ENCODE measurements around the gene MAB21L4. TPM values are rescaled to one million over a fixed set of nuclear protein-coding genes. Genes with fewer than 3 reads are reported as not detected.
A peak's percentile ranks its signal among the peaks of the same experiment; 100 is the strongest.

Gene MAB21L4
- total and polyA plus RNA-seq, 2 experiments from 2014 or later = not detected

- Histone ChIP-seq H4K20me1 (ENCODE audit: insufficient read depth) (no peaks in the 10 kb centered on the region), H3K9ac (no peak overlapping the region), H3K4me1 (ENCODE audit: insufficient read depth) (no peaks in the 10 kb centered on the region), H3K9me2 (ENCODE audit: insufficient read depth) (no peaks in the 10 kb centered on the region), H3K27ac (no peak overlapping the region), H3K4me3 (no peak overlapping the region), H3F3A (ENCODE audit: insufficient read depth) (no peaks in the 10 kb centered on the region), H2AFZ (no peak overlapping the region), H3K4me2 (ENCODE audit: unreplicated experiment) (no peak overlapping the region), H3K79me2 (ENCODE audit: insufficient read depth) (no peaks in the 10 kb centered on the region), H3K36me3 (ENCODE audit: low read depth) (no peaks in the 10 kb centered on the region), H3K27me3 (replicated peaks; ENCODE audit: insufficient read depth) (no peaks in the 10 kb centered on the region), H3K9me3 (ENCODE audit: low read depth) (no peaks in the 10 kb centered on the region)
- no peak for DNase-seq
- 36 to 49% methylated on average over 3 of the region's 7 CpGs for WGBS, 2 experiments (ENCODE audit: low coverage in 1 of 2, low lambda C conversion rate in 2 of 2, missing lambda C conversion rate in 2 of 2)
- TF ChIP-seq EZH2 (IDR thresholded peaks at IDR 0.05; ENCODE audit: insufficient read depth, poor library complexity, severe bottlenecking) = no peak
- no peak for TF ChIP-seq EZH2phosphoT487 (IDR thresholded peaks at IDR 0.05; ENCODE audit: insufficient read depth, low read depth)
- in situ Hi-C loops (cut with MboI) = no loop called here
Measured at GRCh38 chr2:240896394-240896793, 438 bp upstream of the MAB21L4 start.

GRCh38 chr2:240894836-240895558, 959 bp downstream of the MAB21L4 start:
- 83 to 85% methylated on average over 28 of the region's 28 CpGs for whole genome bisulfite sequencing, 2 experiments (ENCODE audit: low coverage in 1 of 2, low lambda C conversion rate in 2 of 2, missing lambda C conversion rate in 2 of 2)
- no peak overlapping the region for H2AFZ ChIP-seq
- no peaks in the 10 kb centered on the region for H3K27me3 ChIP-seq (replicated peaks; ENCODE audit: insufficient read depth)
- no peak for TF ChIP-seq EZH2 (IDR thresholded peaks at IDR 0.05; ENCODE audit: insufficient read depth, poor library complexity, severe bottlenecking)
- no peaks in the 10 kb centered on the region for H3F3A ChIP-seq (ENCODE audit: insufficient read depth)
- H3K36me3 ChIP-seq (ENCODE audit: low read depth) = no peaks in the 10 kb centered on the region
- H3K9me3 ChIP-seq (ENCODE audit: low read depth) = no peaks in the 10 kb centered on the region
- H3K9ac ChIP-seq = no peak overlapping the region
- H3K4me3 ChIP-seq = no peak overlapping the region
- no peak overlapping the region for H3K27ac ChIP-seq
- H3K4me2 ChIP-seq (ENCODE audit: unreplicated experiment) = no peak overlapping the region
- no peak for DNase-seq
- no peaks in the 10 kb centered on the region for H3K79me2 ChIP-seq (ENCODE audit: insufficient read depth)
- H4K20me1 ChIP-seq (ENCODE audit: insufficient read depth) = no peaks in the 10 kb centered on the region
- no peaks in the 10 kb centered on the region for H3K9me2 ChIP-seq (ENCODE audit: insufficient read depth)
- H3K4me1 ChIP-seq (ENCODE audit: insufficient read depth) = no peaks in the 10 kb centered on the region
- in situ Hi-C loops (cut with MboI) = no loop called here

DNA sequence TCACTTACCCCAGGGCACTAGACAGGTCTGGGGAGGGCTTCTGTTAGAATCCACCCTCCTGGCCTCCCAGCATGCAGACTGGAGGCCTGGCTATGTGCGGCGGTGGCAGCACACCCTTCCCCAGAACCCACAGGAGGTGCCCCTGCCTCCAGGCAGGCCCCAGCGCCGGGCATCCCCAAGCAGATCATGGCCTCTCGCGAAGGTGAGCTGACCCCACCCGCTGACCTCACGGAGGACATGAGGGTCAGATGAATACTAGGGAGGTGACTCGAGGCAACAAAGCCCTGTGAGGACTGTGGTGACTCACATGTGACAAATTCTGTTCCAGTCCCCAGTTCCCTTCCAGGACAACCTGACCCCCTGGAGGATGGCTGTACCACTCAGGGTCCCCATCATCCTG, 1.9 kb downstream of the MAB21L4 start:
- TF ChIP-seq EZH2phosphoT487 (IDR thresholded peaks at IDR 0.05; ENCODE audit: insufficient read depth, low read depth) (no peak), EZH2 (IDR thresholded peaks at IDR 0.05; ENCODE audit: insufficient read depth, poor library complexity, severe bottlenecking) (no peak)
- no peaks in the 10 kb centered on the region for H3F3A ChIP-seq (ENCODE audit: insufficient read depth)
- H3K9me3 ChIP-seq (ENCODE audit: low read depth) = no peaks in the 10 kb centered on the region
- peak; percentile 24 for DNase-seq
- H3K4me1 ChIP-seq (ENCODE audit: insufficient read depth) = no peaks in the 10 kb centered on the region
- H4K20me1 ChIP-seq (ENCODE audit: insufficient read depth) = no peaks in the 10 kb centered on the region
- 79 to 83% methylated on average over 8 to 9 of the region's 9 CpGs for WGBS, 2 experiments (ENCODE audit: low coverage in 1 of 2, low lambda C conversion rate in 2 of 2, missing lambda C conversion rate in 2 of 2)
- in situ Hi-C loops (cut with MboI) = no loop called here
- H3K27me3 ChIP-seq (replicated peaks; ENCODE audit: insufficient read depth) = no peaks in the 10 kb centered on the region
- no peaks in the 10 kb centered on the region for H3K79me2 ChIP-seq (ENCODE audit: insufficient read depth)
- H2AFZ ChIP-seq = no peak overlapping the region
- H3K4me2 ChIP-seq (ENCODE audit: unreplicated experiment) = no peak overlapping the region
- no peaks in the 10 kb centered on the region for H3K9me2 ChIP-seq (ENCODE audit: insufficient read depth)
- H3K27ac ChIP-seq = no peak overlapping the region
- H3K36me3 ChIP-seq (ENCODE audit: low read depth) = no peaks in the 10 kb centered on the region
- H3K9ac ChIP-seq = no peak overlapping the region
- H3K4me3 ChIP-seq = no peak overlapping the region

DNA sequence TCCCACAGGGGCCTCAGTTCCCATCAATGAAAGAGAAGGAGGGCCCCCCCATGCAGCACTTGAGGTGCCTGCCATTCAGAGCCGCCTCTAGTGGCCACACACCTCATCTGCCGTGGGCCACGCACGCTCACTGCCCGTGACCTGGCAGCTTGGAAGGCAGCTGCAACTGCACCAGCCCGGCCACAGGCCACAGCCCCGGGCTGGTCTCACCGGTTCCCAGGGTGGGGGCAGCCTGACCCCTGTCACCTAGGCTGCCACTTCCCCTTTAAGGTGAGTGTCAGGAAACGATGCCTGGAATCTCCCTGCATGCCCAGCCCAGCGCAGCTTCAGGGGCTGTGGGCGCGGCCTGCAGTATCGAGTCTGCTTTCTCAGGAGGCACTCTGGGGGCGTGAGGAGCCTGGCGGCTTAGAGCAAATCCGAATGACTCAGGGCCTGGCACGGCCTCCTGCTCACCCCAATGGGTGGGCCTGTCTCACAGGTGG, 2.6 kb downstream of the MAB21L4 start:
- Histone ChIP-seq H3K79me2 (ENCODE audit: insufficient read depth) (no peaks in the 10 kb centered on the region), H3K4me1 (ENCODE audit: insufficient read depth) (no peaks in the 10 kb centered on the region), H4K20me1 (ENCODE audit: insufficient read depth) (no peaks in the 10 kb centered on the region), H2AFZ (no peak overlapping the region), H3K36me3 (ENCODE audit: low read depth) (no peaks in the 10 kb centered on the region), H3K4me3 (no peak overlapping the region), H3K4me2 (ENCODE audit: unreplicated experiment) (no peak overlapping the region), H3K27me3 (replicated peaks; ENCODE audit: insufficient read depth) (no peaks in the 10 kb centered on the region), H3K9me3 (ENCODE audit: low read depth) (no peaks in the 10 kb centered on the region), H3K9ac (no peak overlapping the region), H3K27ac (no peak overlapping the region), H3K9me2 (ENCODE audit: insufficient read depth) (no peaks in the 10 kb centered on the region), H3F3A (ENCODE audit: insufficient read depth) (no peaks in the 10 kb centered on the region)
- peak; percentile 78 for DNase-seq
- in situ Hi-C loops (cut with MboI) = no loop called here
- 66 to 67% methylated on average over 9 to 17 of the region's 17 CpGs for WGBS, 2 experiments (ENCODE audit: low coverage in 1 of 2, low lambda C conversion rate in 2 of 2, missing lambda C conversion rate in 2 of 2)
- no peak for TF ChIP-seq EZH2 (IDR thresholded peaks at IDR 0.05; ENCODE audit: insufficient read depth, poor library complexity, severe bottlenecking)
- no peak for TF ChIP-seq EZH2phosphoT487 (IDR thresholded peaks at IDR 0.05; ENCODE audit: insufficient read depth, low read depth)
